SK-N-SH treated with all-trans-retinoic acid at 6 μM for 48 hours (cell line): Measurements from ENCODE around the gene SMCR8.

Experiments used
- ARNTL ChIP-seq: fragments of 450-650 bp; formaldehyde crosslinking; IDR thresholded peaks from 2 replicates; pipeline ENCODE4 v1.5.0; 2020; ENCODE audit warnings: low read depth, mild to moderate bottlenecking, moderate library complexity, borderline replicate concordance
- CSDC2 ChIP-seq: fragments of 250-450 bp; sonication (Bioruptor Pico); IDR thresholded peaks from 2 replicates; pipeline ENCODE4 v1.5.0; 2020; ENCODE audit warnings: mild to moderate bottlenecking, moderate library complexity
- CSRNP3 ChIP-seq: fragments of 250-450 bp; sonication (Bioruptor Pico); IDR thresholded peaks from 2 replicates; pipeline ENCODE4 v1.5.1; 2021; ENCODE audit warnings: mild to moderate bottlenecking, moderate library complexity
- ISL1 ChIP-seq: fragments of 250-450 bp; sonication (Bioruptor Pico); IDR thresholded peaks from 2 replicates; pipeline ENCODE4 v2.1.2; 2022; ENCODE audit warnings: mild to moderate bottlenecking, moderate library complexity
- PATZ1 ChIP-seq: fragments of 250-450 bp; sonication (Bioruptor Pico); IDR thresholded peaks from 2 replicates; pipeline ENCODE4 v1.8.0; 2020; ENCODE audit warnings: mild to moderate bottlenecking, moderate library complexity, borderline replicate concordance
- POU6F1 ChIP-seq: fragments of 250-450 bp; sonication (Bioruptor Pico); IDR thresholded peaks from 2 replicates; pipeline ENCODE4 v1.8.0; 2021; ENCODE audit warnings: low read depth, mild to moderate bottlenecking, moderate library complexity, borderline replicate concordance
- SNAI2 ChIP-seq: fragments of 250-450 bp; sonication (Bioruptor Pico); IDR thresholded peaks from 2 replicates; pipeline ENCODE4 v1.5.0; 2020; ENCODE audit warnings: mild to moderate bottlenecking, moderate library complexity
- TOX ChIP-seq: fragments of 250-450 bp; sonication (Bioruptor Pico); IDR thresholded peaks from 2 replicates; pipeline ENCODE4 v1.8.0; 2021; ENCODE audit warnings: mild to moderate bottlenecking, moderate library complexity, borderline replicate concordance
- ZC3H10 ChIP-seq: fragments of 250-450 bp; sonication (Bioruptor Pico); IDR thresholded peaks from 2 replicates; pipeline ENCODE4 v1.5.1; 2021; ENCODE audit warnings: mild to moderate bottlenecking, moderate library complexity
- ZFP3 ChIP-seq: fragments of 250-450 bp; sonication (Bioruptor Pico); IDR thresholded peaks from 2 replicates; pipeline ENCODE4 v1.5.0; 2020; ENCODE audit warnings: mild to moderate bottlenecking, moderate library complexity
- ZFP30 ChIP-seq: fragments of 450-650 bp; formaldehyde crosslinking; IDR thresholded peaks from 2 replicates; pipeline ENCODE4 v1.5.0; 2022; ENCODE audit warnings: mild to moderate bottlenecking, moderate library complexity

GRCh38 chr17:18362698-18363100, 47.6 kb downstream of the SMCR8 start:
- TF ChIP-seq CSDC2 (CRISPR knock-in tag) (no peak), ARNTL (CRISPR knock-in tag) (no peak), POU6F1 (CRISPR knock-in tag) (no peak), ZC3H10 (CRISPR knock-in tag) (no peak), SNAI2 (CRISPR knock-in tag) (no peak), ISL1 (no peak), PATZ1 (no peak), ZFP3 (CRISPR knock-in tag) (no peak), TOX (CRISPR knock-in tag) (no peak), CSRNP3 (CRISPR knock-in tag) (no peak), ZFP30 (no peak)
